Bladder microvascular endothelial cell (primary cell): ENCODE data around the gene CRTAP. TPM values are rescaled to one million over a fixed set of nuclear protein-coding genes. Genes with fewer than 3 reads are reported as not detected.

ENCODE experiments used
- total RNA-seq: library from RNA; depleted of rRNA; stranded (reverse); fragments of >200 nt; gene quantifications from 2 replicates; pipeline ENCODE4 v1.2.3, GENCODE V29; 2014

CRTAP gene
- 69.8 and 138 TPM in 2 replicates for total RNA-seq

DNA sequence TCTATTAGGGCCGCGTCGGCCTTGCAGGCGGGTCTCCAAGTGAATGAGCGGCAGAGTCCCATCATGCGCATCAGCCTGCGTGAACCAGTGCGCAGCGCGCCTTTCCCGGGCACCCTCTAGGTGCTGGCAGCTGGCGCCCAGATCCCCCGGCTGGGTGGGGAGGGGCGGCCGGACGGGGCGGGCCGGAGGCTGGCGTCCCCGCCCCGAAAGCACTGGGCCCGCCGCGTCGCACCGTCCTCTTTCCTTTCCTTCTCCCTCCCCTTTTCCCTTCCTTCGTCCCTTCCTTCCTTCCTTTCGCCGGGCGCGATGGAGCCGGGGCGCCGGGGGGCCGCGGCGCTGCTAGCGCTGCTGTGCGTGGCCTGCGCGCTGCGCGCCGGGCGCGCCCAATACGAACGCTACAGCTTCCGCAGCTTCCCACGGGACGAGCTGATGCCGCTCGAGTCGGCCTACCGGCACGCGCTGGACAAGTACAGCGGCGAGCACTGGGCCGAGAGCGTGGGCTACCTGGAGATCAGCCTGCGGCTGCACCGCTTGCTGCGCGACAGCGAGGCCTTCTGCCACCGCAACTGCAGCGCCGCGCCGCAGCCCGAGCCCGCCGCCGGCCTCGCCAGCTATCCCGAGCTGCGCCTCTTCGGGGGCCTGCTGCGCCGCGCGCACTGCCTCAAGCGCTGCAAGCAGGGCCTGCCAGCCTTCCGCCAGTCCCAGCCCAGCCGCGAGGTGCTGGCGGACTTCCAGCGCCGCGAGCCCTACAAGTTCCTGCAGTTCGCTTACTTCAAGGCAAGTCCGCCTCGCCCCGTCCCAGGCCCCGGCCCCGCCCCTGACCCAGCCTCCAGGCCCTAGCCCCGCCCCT is at the start of gene CRTAP:
Gene CRTAP (plus strand): TSS at position 243 of the 850 bp plus-strand sequence. CDS start 64 bp downstream, at position 307.

Other genes with a start within 250 kb of the CRTAP start
- 0.16 and 0.25 TPM in 2 replicates for gene CCR4, start 162.4 kb upstream of the CRTAP start, total RNA-seq
- gene GLB1, start 16.9 kb upstream of the CRTAP start, total RNA-seq = 28.2 and 53.9 TPM in 2 replicates
- 4.5 and 16.0 TPM in 2 replicates for gene TMPPE, start 16.9 kb upstream of the CRTAP start, total RNA-seq
- 3.6 and 9.3 TPM in 2 replicates for gene SUSD5, start 104.8 kb downstream of the CRTAP start, total RNA-seq
- 20.6 and 36.5 TPM in 2 replicates for gene FBXL2, start 163.4 kb downstream of the CRTAP start, total RNA-seq